Keratinocyte (primary cell): ENCODE measurements around the gene NFKBIZ. TPM values are rescaled to one million over a fixed set of nuclear protein-coding genes. Genes with fewer than 3 reads are reported as not detected.

ENCODE experiments used
- DNase-seq: peaks from one replicate; pipeline ENCODE4 v3.0.0-alpha.2; 2011; ENCODE audit warnings: low read depth, missing footprints, low spot score
- FAIRE-seq: peaks from 2 replicates; lab custom pipeline; 2011; peaks lifted over from hg19 to GRCh38; lab: Jason Lieb, UNC
- H2AFZ ChIP-seq: 2 replicates; pipeline ENCODE4 v1.6.0; 2012; ENCODE audit warnings: low read length, control low read depth, inconsistent platforms; ENCODE audit not compliant: control insufficient read depth
- H3K27ac ChIP-seq: 2 replicates; pipeline ENCODE4 v1.5.1; 2011; ENCODE audit warnings: low read length; ENCODE audit not compliant: control insufficient read depth, insufficient read depth
- H3K27me3 ChIP-seq: 3 replicates; pipeline ENCODE4 v1.6.0; 2011; ENCODE audit warnings: low read length; ENCODE audit not compliant: control insufficient read depth, insufficient read depth; ENCODE audit errors: extremely low read depth
- H3K36me3 ChIP-seq, 2 experiments: 2 replicates in 1 of 2; 3 replicates in 1 of 2; pipeline ENCODE4 v1.5.1; 2011; ENCODE audit warnings: low read length in 2 of 2, mild to moderate bottlenecking in 1 of 2; ENCODE audit not compliant: control insufficient read depth in 2 of 2, insufficient read depth in 2 of 2; ENCODE audit errors: extremely low read depth in 1 of 2
- H3K4me1 ChIP-seq: 3 replicates; pipeline ENCODE4 v1.5.1; 2011; ENCODE audit warnings: low read length; ENCODE audit not compliant: control insufficient read depth, insufficient read depth; ENCODE audit errors: extremely low read depth
- H3K4me2 ChIP-seq: 3 replicates; pipeline ENCODE4 v1.6.0; 2011; ENCODE audit warnings: low read depth, low read length; ENCODE audit not compliant: control insufficient read depth, insufficient read depth; ENCODE audit errors: extremely low read depth
- H3K4me3 ChIP-seq, 3 experiments: fragments of 200-600 bp in 1 of 3; sonication (generic) in 1 of 3; 2 replicates in 2 of 3; 3 replicates in 1 of 3; pipeline ENCODE4 v1.5.1; 2011 to 2016; ENCODE audit warnings: low read length in 3 of 3, mild to moderate bottlenecking in 3 of 3, control low read depth in 2 of 3, inconsistent platforms in 1 of 3, low read depth in 1 of 3, mixed read lengths in 1 of 3, mixed run types in 1 of 3, moderate library complexity in 1 of 3; ENCODE audit not compliant: control insufficient read depth in 2 of 3, insufficient read depth in 2 of 3; ENCODE audit errors: extremely low read depth in 1 of 3
- H3K79me2 ChIP-seq: 2 replicates; pipeline ENCODE4 v1.6.0; 2012; ENCODE audit warnings: low read length; ENCODE audit not compliant: control insufficient read depth, insufficient read depth
- H3K9ac ChIP-seq: 3 replicates; pipeline ENCODE4 v1.6.0; 2011; ENCODE audit warnings: low read length; ENCODE audit not compliant: control insufficient read depth, insufficient read depth; ENCODE audit errors: extremely low read depth
- H3K9me1 ChIP-seq: 3 replicates; pipeline ENCODE4 v1.6.0; 2011; ENCODE audit warnings: low read length; ENCODE audit not compliant: control insufficient read depth, insufficient read depth; ENCODE audit errors: extremely low read depth
- H3K9me3 ChIP-seq: 2 replicates; pipeline ENCODE4 v1.5.1; 2012; ENCODE audit warnings: low read depth, low read length; ENCODE audit not compliant: control insufficient read depth
- H4K20me1 ChIP-seq: 3 replicates; pipeline ENCODE4 v1.6.0; 2011; ENCODE audit warnings: low read length; ENCODE audit not compliant: control insufficient read depth, insufficient read depth; ENCODE audit errors: extremely low read depth
- CTCF ChIP-seq, 3 experiments: IDR thresholded peaks in 1 of 3; conservative IDR thresholded peaks in 1 of 3; optimal IDR thresholded peaks in 1 of 3; 2 replicates in 2 of 3; 3 replicates in 1 of 3; pipeline versions ENCODE3 to v1.5.1; 2011; ENCODE audit warnings: low read length in 3 of 3, mild to moderate bottlenecking in 3 of 3, moderate library complexity in 2 of 3, control low read depth in 1 of 3, inconsistent platforms in 1 of 3; ENCODE audit not compliant: insufficient read depth in 2 of 3; ENCODE audit errors: extremely low read depth in 1 of 3
- EZH2 ChIP-seq: IDR thresholded peaks from one replicate; pipeline ENCODE4 v1.6.1; 2012; ENCODE audit warnings: inconsistent platforms, mild to moderate bottlenecking, low read length, moderate library complexity
- dilution Hi-C: fragments of 300-500 bp; cut with MboI; formaldehyde crosslinking; loops from one replicate; pipeline ENCODE4 v1.7.0; 2020; ENCODE audit warnings: low sequenced_read_pairs; ENCODE audit not compliant: extremely low pct_ligation_motif_present
- polyA plus RNA-seq, 5 experiments: library from polyadenylated mRNA; depleted of rRNA in 3 of 5; stranded (reverse) in 3 of 5; stranded (forward) in 1 of 5; unstranded in 1 of 5; fragments of >200 nt; gene quantifications; 1 replicate in 1 of 5; 2 replicates in 3 of 5; 3 replicates in 1 of 5; pipeline versions ENCODE4 v1.2.1 to v1.2.3, GENCODE V29; 2011 to 2012; ENCODE audit warnings: missing spikeins in 2 of 5, low read depth in 1 of 5, low replicate concordance in 1 of 5

Gene NFKBIZ
- polyA plus RNA-seq, 1 donor (not counting 4 experiments of a cell fraction or from before 2014, with no cell fraction given), result 88.9 TPM

GRCh38 chr3:101824702-101825101 lies 24.6 kb upstream of the NFKBIZ start:
- no peak for DNase-seq
- peaks cover 22% of the 10 kb centered on the region for H3K4me1 ChIP-seq
- no peak overlapping the region for H3K27ac ChIP-seq
- H3K27me3 ChIP-seq, result no peaks in the 10 kb centered on the region
- no peaks in the 10 kb centered on the region for H3K36me3 ChIP-seq
- no peak for FAIRE-seq
- no peaks in the 10 kb centered on the region for H3K9me1 ChIP-seq
- H2AFZ ChIP-seq, result no peak overlapping the region
- no peak overlapping the region for H3K9ac ChIP-seq
- TF ChIP-seq CTCF (optimal IDR thresholded peaks at IDR 0.05 in 1 of 3, IDR thresholded peaks at IDR 0.05 in 1 of 3, conservative IDR thresholded peaks at IDR 0.05 in 1 of 3; ENCODE audit: extremely low read depth in 1 of 3, insufficient read depth in 2 of 3, low read length in 3 of 3), result no peak
- TF ChIP-seq EZH2, result no peak
- H3K4me2 ChIP-seq, result no peak overlapping the region
- H3K4me3 ChIP-seq, result no peak overlapping the region
- H3K79me2 ChIP-seq, result no peaks in the 10 kb centered on the region
- no peaks in the 10 kb centered on the region for H4K20me1 ChIP-seq
- dilution Hi-C loops, result no loop called here
- H3K9me3 ChIP-seq, result no peaks in the 10 kb centered on the region

GRCh38 chr3:101825904-101826445 lies 23.3 kb upstream of the NFKBIZ start:
- no peaks in the 10 kb centered on the region for H3K79me2 ChIP-seq
- no peaks in the 10 kb centered on the region for H4K20me1 ChIP-seq
- no peaks in the 10 kb centered on the region for H3K9me3 ChIP-seq
- H3K4me1 ChIP-seq, result peaks cover 22% of the 10 kb centered on the region
- no peaks in the 10 kb centered on the region for H3K36me3 ChIP-seq
- peak overlapping the region; percentile 29 for H3K4me2 ChIP-seq
- no peak for TF ChIP-seq EZH2
- no peak for TF ChIP-seq CTCF (optimal IDR thresholded peaks at IDR 0.05 in 1 of 3, IDR thresholded peaks at IDR 0.05 in 1 of 3, conservative IDR thresholded peaks at IDR 0.05 in 1 of 3; ENCODE audit: extremely low read depth in 1 of 3, insufficient read depth in 2 of 3, low read length in 3 of 3)
- no peaks in the 10 kb centered on the region for H3K9me1 ChIP-seq
- H3K27ac ChIP-seq, result peak overlapping the region; percentile 28
- DNase-seq (no peak), FAIRE-seq (peak; percentile 61)
- dilution Hi-C loops, result no loop called here
- no peak overlapping the region for H3K4me3 ChIP-seq
- H2AFZ ChIP-seq, result no peak overlapping the region
- H3K9ac ChIP-seq, result no peak overlapping the region
- H3K27me3 ChIP-seq, result no peaks in the 10 kb centered on the region
